Left kidney (tissue), 2 donors: Measurements from ENCODE around the gene PIGN. TPM values are rescaled to one million over a fixed set of nuclear protein-coding genes. Genes with fewer than 3 reads are reported as not detected.
A peak's percentile ranks its signal among the peaks of the same experiment; 100 is the strongest.
"Not testable (repeated sequence)": the region's sequence is repeated elsewhere in the genome, so short reads cannot be mapped to it uniquely, and the experiment has no call there.

Source experiments
- DNase-seq: peaks from one replicate; pipeline ENCODE4 v3.0.0-alpha.2; 2013
- polyA plus RNA-seq: library from polyadenylated mRNA; unstranded; fragments of 120-200 nt; gene quantifications from one replicate; pipeline ENCODE4 v1.2.1, GENCODE V29; 2013; ENCODE audit not compliant: insufficient read length

The PIGN gene
- polyA plus RNA-seq, 1 donor: 30.3 TPM

DNA sequence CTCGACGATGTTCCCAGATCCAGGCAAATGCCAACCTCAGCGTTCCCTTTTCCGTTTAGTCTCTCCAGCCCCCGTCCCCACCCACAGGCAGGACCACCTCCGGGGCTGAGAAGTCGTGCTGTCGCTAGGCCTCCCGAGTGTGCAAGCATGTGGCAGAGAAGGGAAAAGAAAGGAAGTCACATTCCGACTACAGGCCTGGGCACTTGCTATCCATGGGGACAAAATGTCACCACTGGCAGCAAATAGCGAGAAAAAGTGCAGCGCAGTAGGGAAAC lies 420 bp downstream of the PIGN start:
- peak; percentile 46 for DNase-seq

DNA sequence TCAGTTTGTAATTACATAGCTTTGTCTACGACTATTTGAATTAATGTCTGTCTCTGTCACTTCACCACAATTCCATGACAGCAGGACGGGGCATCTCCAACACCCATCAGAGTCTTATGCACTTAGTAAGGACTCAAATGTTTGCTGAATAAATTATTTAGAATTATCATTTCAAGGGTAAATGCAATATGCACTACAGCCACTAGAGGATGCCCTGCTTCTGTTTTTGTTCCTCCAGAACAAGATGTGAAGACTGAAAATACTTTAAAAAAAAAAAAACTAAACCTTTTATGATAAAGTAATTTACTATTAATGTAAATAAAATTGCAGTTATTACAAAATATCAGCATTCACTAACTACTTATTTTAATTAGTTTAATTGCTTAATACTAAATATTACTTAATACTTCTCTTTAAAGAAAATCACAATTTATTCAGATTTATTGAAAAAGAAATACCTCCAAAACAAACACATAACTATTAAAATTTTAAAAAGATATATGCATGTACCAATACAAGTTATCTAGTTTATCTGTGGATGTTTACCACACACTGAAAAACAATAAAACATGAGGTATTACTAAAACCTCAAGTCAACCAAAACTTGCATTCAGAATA lies 3.2 kb downstream of the PIGN start:
- DNase-seq: peak; percentile 53

DNA sequence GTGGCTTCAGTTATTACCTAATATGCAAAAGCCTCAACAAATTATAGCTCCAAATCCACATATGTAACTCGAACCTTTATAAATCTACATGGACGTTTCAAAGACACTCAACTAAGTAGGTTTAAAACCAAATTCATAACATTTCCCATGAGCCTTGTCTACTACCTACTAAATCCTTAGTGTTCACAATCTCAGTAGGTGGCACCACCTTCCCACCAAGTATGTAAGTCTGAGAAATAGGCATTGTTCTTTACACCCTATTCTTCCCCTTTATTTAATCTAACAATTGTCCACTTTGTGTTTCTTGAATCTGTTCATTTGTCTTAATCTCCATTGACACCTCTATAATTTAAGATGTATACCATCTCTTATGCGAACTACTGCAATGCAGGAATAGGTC lies 4.6 kb downstream of the PIGN start:
- no peak for DNase-seq

DNA sequence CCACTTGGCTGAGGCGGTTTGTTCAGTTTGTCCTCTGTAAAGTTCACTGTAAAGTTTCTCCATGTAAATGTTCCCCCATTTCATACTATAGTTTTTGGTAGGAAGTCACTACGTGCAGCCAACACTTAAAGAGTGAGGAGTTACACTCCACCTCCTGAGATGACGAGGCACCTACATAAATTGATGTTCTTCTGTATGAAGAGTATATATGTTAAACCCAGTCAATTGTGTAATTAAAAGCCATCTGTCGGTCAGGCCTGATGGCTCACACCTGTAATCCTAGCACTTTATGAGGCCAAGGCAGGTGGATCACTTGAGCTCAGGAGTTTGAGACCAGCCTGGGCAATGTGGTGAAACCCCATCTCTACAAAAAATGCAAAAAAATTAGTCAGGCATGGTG lies 7.6 kb downstream of the PIGN start:
- no peak for DNase-seq

- no peak for DNase-seq
Observed at GRCh38 chr18:62177271-62177670, 9.6 kb downstream of the PIGN start.

- no peak for DNase-seq
Observed at GRCh38 chr18:62175521-62175920, 11.3 kb downstream of the PIGN start.

DNA sequence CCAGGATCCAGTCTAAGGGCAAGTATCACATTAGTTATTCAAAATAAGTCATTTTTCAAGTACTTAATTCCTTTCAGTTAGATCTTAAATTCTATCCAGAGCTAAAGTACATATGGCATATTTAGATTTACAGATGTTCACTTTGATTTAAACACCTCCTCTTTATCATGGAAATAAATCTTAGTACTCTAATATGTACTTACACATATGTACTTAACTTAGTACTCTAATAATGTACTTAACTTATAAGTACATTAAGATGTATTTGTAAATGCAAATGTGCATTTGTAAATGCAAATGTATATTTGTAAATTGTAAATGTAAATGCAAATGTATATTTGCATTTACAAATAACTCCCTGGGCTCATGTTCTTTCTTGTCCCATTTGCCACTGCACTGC lies 14.6 kb downstream of the PIGN start:
- DNase-seq: no peak

GRCh38 chr18:62170857-62171256 lies 16.0 kb downstream of the PIGN start:
- DNase-seq: no peak

GRCh38 chr18:62166524-62166923 lies 20.3 kb downstream of the PIGN start:
- DNase-seq: not testable (repeated sequence)

- DNase-seq: no peak
Observed at GRCh38 chr18:62165583-62165982, 21.3 kb downstream of the PIGN start.

- DNase-seq: no peak
Observed at GRCh38 chr18:62164855-62165487, 21.9 kb downstream of the PIGN start.

DNA sequence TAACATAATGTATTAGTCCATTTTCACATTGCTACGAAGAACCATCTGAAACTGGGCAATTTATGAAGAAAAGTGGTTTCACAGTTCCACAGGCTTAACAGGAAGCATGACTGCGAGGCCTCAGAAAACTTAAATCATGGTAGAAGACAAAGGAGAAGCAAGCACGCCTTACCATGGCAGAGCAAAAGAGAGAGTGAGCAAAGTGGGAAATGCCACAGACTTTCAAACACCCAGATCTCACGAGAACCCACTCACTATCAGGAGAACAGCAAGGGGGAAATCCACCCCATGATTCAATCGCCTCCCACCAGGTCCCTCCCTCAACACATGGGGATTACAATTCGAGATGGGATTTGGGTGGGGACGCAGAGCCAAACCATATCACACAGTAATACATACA lies 22.5 kb downstream of the PIGN start:
- DNase-seq: no peak

DNA sequence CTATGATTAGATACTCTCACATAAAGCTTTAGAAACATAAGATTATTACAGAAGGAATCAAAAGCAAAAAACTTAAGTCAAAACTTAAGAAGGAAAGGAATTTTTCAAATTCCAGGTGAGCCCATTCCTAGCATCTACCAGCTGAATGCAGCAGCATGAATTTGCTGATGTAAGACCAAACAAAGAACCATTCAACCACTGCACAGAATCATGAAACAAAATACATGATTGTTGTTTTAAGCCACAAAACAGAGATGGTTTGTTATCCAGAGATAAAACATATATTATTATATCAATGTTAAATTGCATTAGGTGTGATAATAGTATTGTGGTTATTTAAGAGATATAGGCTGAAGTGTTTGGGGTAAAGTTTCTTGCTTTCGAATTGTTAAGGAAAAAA lies 29.0 kb downstream of the PIGN start:
- DNase-seq: no peak

GRCh38 chr18:62152844-62153243 lies 34.0 kb downstream of the PIGN start:
- DNase-seq: no peak

- DNase-seq: no peak
Observed at GRCh38 chr18:62151068-62151771, 35.6 kb downstream of the PIGN start.

DNA sequence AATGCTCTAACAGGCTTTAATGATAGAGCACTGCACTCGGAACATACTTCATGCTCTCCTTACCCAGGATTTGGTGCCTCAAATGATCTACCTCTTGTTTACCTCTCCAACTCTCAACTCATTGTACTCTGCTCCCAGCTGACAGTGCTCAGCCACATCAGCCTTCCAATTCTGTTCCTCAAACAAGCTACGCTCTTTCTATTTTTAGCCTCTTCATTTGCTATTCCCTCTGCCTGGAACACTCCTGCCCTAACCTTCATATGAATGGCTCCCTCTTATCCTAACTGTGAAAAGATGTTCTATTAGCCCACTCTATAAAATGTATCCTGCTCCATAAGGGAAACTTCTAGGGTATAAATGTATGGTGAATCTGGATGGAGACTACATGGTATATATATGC lies 42.5 kb downstream of the PIGN start:
- DNase-seq: no peak

GRCh38 chr18:62140259-62140658 lies 46.6 kb downstream of the PIGN start:
- DNase-seq: no peak

GRCh38 chr18:62138461-62139235 lies 48.2 kb downstream of the PIGN start:
- no peak for DNase-seq

DNA sequence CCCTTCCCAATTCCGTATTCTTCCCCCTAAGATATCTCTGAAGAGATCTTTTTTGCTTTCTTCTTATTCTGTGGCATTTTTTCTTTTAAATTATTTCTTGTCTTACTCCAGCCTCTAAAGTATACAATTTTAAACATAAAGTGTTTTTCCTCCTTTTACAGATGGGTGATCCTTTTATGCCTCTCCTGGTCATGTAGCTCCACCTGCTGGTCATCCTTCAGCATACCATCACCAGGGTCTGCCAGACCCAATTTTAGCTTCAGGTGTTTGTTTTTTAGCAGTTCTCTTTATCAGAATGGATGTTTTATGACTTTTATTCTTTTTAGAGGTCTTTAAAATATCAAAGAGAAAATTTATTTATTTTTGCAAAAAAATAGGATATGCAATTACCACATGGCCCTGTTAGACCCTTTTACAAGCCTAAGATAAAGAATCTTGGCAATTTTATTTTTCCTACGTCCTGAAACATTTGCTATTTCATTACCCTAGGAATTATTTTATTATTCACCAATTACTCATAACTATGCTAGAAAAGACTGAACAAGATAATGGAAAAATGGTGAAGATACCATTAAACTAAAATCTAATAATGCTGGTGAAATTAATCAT lies 55.5 kb downstream of the PIGN start:
- DNase-seq: peak; percentile 72

GRCh38 chr18:62128157-62128556 lies 58.7 kb downstream of the PIGN start:
- DNase-seq: no peak

DNA sequence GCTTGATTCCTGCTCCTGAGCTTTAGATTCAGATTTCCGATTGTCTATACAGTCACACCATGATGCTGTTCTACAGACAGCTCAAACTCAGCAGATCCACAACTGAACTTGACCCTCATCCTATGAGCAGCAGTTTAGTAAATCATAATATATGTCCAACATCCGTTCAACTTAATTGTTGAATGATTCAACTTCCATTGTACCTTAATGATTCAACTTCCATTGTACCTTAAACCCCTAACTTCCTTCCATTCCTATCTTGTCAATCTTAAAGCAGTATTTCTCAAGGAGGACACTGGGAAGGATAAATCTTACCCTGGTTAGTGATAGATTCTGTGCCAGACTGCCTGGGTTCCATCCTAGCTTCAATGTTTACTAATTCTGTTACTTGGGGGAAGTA lies 60.1 kb downstream of the PIGN start:
- no peak for DNase-seq

DNA sequence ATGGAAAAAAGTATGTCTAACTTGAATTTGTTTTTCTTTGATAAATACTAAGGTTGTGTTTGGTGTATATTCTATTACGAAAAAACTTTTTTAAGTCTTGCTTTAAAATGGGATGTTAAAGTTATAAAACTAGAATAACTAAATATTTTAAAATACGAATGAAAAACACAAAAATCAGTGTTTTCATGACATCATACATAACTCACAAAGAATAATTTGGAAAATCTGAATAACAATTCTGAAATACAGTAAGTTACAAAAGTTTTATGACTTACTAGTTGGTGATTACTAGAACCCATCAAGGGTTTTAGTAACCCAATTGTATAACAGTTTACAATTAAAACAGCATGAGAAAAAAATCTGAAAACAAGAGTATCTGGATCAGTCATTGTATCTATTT lies 61.2 kb downstream of the PIGN start:
- no peak for DNase-seq

- DNase-seq: no peak
Observed at GRCh38 chr18:62122330-62122729, 64.5 kb downstream of the PIGN start.
